ENCODE data around the gene MAP1LC3B2. TPM values are rescaled to one million over a fixed set of nuclear protein-coding genes. Genes with fewer than 3 reads are reported as not detected.
A peak's percentile ranks its signal among the peaks of the same experiment; 100 is the strongest.

The MAP1LC3B2 gene
- total RNA-seq, 1 donor from 2014 or later = 5.8 TPM

DNA sequence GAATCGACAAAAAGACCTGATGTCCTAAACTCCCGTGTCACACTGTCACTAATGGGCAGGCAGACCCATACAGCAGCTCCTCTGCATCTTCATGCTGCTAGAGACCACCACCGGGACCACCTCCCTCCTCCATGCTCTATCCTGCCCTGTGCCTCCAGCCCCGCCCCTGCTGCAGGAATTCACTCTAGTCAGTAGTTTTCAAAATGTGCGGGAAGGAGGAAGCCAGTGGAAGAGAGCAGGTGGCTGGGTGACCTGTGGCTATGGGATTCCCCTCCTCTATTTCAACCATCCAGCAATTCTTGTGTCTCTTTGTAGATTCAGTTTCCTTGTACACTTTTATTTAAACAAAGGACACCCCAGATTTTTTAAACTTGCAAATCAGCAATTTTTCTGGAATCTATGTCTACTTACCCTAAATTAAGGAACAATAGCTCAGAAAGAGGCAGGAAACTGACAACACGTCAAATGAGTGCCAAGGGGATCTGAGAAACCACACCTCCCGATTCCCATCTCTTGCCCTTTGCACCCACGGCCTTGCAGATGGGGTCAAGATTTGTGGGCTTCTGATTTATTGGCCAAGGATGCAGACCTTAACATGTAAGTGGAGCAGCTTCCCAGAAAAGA, 20.4 kb upstream of the MAP1LC3B2 start:
- H3K27ac ChIP-seq (ENCODE audit: low read depth, low read length) = no peak overlapping the region
- peaks cover 24% of the 10 kb centered on the region for H3K4me1 Mint-ChIP-seq (ENCODE audit: low read depth, unreplicated experiment)
- H3K27ac Mint-ChIP-seq (ENCODE audit: unreplicated experiment) = peak overlapping the region; percentile 77

DNA sequence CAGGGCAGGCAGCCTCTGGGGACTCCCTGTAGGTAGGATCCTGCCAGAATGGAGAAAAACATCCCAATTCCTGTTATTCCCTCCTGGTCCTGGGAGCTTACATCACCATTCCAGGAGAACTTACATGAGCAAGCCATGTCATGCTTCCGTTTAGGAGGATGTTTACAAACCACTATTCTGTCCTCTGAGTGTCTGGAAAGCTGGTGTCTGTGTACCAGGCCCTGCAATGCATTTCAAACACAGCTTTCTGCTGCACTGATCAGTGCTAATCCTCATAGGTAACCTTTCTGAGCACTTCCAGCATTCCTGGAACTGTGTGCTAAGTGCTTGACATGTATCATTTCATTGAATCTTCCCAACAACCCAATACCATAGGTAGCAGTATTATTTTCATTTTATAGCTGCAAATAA, 19.8 kb upstream of the MAP1LC3B2 start:
- Histone ChIP-seq H3K9ac (ENCODE audit: low read length) (no peak overlapping the region), H3K4me2 (ENCODE audit: low read length) (peak overlapping the region; percentile 73), H2AFZ (ENCODE audit: low read depth, low read length) (no peak overlapping the region), H3K27ac (ENCODE audit: low read depth, low read length) (no peak overlapping the region), H3K27me3 (ENCODE audit: insufficient read depth, low read length) (no peaks in the 10 kb centered on the region), H4K20me1 (ENCODE audit: insufficient read depth, low read length) (no peaks in the 10 kb centered on the region), H3K4me1 (ENCODE audit: insufficient read depth, low read length) (peaks cover 27% of the 10 kb centered on the region), H3K36me3 (ENCODE audit: insufficient read depth, low read length) (no peaks in the 10 kb centered on the region), H3K4me3 (ENCODE audit: insufficient read depth, low read depth, low read length) (no peak overlapping the region), H3K79me2 (ENCODE audit: insufficient read depth, low read length) (no peaks in the 10 kb centered on the region), H3K9me3 (ENCODE audit: insufficient read depth, low read depth, low read length) (no peaks in the 10 kb centered on the region)
- TF ChIP-seq EZH2 (IDR thresholded peaks at IDR 0.05; ENCODE audit: insufficient read depth, low read length) = no peak
- peaks cover 21% of the 10 kb centered on the region for H3K4me1 Mint-ChIP-seq (ENCODE audit: low read depth, unreplicated experiment)
- no peak for FAIRE-seq
- H3K27ac Mint-ChIP-seq (ENCODE audit: unreplicated experiment) = peak overlapping the region; percentile 77
- peak; percentile 20 for DNase-seq (ENCODE audit: low read depth)
- no peak overlapping the region for H3K4me3 Mint-ChIP-seq (ENCODE audit: unreplicated experiment)
- H3K27me3 Mint-ChIP-seq (ENCODE audit: low read depth, unreplicated experiment) = peaks cover under 1% of the 10 kb centered on the region
- H3K36me3 Mint-ChIP-seq (ENCODE audit: low read depth, unreplicated experiment) = no peaks in the 10 kb centered on the region
- H3K9me3 Mint-ChIP-seq (ENCODE audit: unreplicated experiment) = no peaks in the 10 kb centered on the region

More for the DNA sequence above, 20.4 kb upstream of the MAP1LC3B2 start:
- Mint-ChIP-seq H3K9me3 (ENCODE audit: unreplicated experiment) (no peaks in the 10 kb centered on the region), H3K27me3 (ENCODE audit: low read depth, unreplicated experiment) (no peaks in the 10 kb centered on the region), H3K4me3 (ENCODE audit: unreplicated experiment) (no peak overlapping the region), H3K36me3 (ENCODE audit: low read depth, unreplicated experiment) (no peaks in the 10 kb centered on the region)
- Histone ChIP-seq H3K9me3 (ENCODE audit: insufficient read depth, low read depth, low read length) (no peaks in the 10 kb centered on the region), H3K79me2 (ENCODE audit: insufficient read depth, low read length) (no peaks in the 10 kb centered on the region), H4K20me1 (ENCODE audit: insufficient read depth, low read length) (no peaks in the 10 kb centered on the region), H2AFZ (ENCODE audit: low read depth, low read length) (no peak overlapping the region), H3K36me3 (ENCODE audit: insufficient read depth, low read length) (no peaks in the 10 kb centered on the region), H3K4me3 (ENCODE audit: insufficient read depth, low read depth, low read length) (no peak overlapping the region), H3K9ac (ENCODE audit: low read length) (no peak overlapping the region), H3K4me2 (ENCODE audit: low read length) (no peak overlapping the region), H3K27me3 (ENCODE audit: insufficient read depth, low read length) (no peaks in the 10 kb centered on the region), H3K4me1 (ENCODE audit: insufficient read depth, low read length) (peaks cover 29% of the 10 kb centered on the region)
- DNase-seq (ENCODE audit: low read depth) = no peak
- TF ChIP-seq, protein P1, sequence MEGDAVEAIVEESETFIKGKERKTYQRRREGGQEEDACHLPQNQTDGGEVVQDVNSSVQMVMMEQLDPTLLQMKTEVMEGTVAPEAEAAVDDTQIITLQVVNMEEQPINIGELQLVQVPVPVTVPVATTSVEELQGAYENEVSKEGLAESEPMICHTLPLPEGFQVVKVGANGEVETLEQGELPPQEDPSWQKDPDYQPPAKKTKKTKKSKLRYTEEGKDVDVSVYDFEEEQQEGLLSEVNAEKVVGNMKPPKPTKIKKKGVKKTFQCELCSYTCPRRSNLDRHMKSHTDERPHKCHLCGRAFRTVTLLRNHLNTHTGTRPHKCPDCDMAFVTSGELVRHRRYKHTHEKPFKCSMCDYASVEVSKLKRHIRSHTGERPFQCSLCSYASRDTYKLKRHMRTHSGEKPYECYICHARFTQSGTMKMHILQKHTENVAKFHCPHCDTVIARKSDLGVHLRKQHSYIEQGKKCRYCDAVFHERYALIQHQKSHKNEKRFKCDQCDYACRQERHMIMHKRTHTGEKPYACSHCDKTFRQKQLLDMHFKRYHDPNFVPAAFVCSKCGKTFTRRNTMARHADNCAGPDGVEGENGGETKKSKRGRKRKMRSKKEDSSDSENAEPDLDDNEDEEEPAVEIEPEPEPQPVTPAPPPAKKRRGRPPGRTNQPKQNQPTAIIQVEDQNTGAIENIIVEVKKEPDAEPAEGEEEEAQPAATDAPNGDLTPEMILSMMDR (IDR thresholded peaks at IDR 0.05; ENCODE audit: insufficient read depth, low read depth, low read length) = no peak
- TF ChIP-seq EZH2 (IDR thresholded peaks at IDR 0.05; ENCODE audit: insufficient read depth, low read length) = no peak
- no peak for FAIRE-seq

DNA sequence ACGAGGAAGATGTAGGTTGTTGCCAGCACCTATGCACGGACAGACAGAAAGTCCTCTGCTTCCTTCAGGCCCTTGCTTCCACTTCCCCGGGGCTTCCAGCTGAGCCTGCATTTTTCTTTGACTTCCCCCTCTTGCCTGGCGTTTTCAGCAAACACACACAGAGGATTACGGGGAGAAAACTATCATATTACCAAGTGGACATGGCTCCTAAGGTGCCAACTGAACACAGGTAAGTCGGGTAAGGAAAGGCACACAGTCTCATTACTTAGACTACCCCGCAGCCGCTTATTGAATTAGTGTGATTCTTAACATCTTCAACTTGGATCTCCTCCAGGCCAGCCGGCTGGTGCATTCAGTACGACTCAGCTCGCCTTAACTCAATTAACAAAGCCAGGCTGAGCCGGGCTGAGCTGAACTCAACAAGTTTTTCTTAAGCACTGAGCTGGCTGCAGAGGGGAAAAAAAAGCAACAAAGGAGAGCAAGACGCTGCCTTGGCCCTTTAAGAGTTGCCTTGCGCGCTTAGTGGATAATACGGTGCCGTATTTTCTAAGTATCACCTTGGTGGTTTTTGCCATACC, 19.2 kb upstream of the MAP1LC3B2 start:
- Histone ChIP-seq H3K9ac (ENCODE audit: low read length) (no peak overlapping the region), H2AFZ (ENCODE audit: low read depth, low read length) (peak overlapping the region; percentile 64), H3K9me3 (ENCODE audit: insufficient read depth, low read depth, low read length) (no peaks in the 10 kb centered on the region), H3K79me2 (ENCODE audit: insufficient read depth, low read length) (no peaks in the 10 kb centered on the region), H3K4me3 (ENCODE audit: insufficient read depth, low read depth, low read length) (no peak overlapping the region), H3K4me2 (ENCODE audit: low read length) (peak overlapping the region; percentile 73), H3K4me1 (ENCODE audit: insufficient read depth, low read length) (peaks cover 21% of the 10 kb centered on the region), H4K20me1 (ENCODE audit: insufficient read depth, low read length) (no peaks in the 10 kb centered on the region), H3K27me3 (ENCODE audit: insufficient read depth, low read length) (no peaks in the 10 kb centered on the region), H3K27ac (ENCODE audit: low read depth, low read length) (no peak overlapping the region), H3K36me3 (ENCODE audit: insufficient read depth, low read length) (no peaks in the 10 kb centered on the region)
- peak; percentile 48 for DNase-seq (ENCODE audit: low read depth)
- no peaks in the 10 kb centered on the region for H3K9me3 Mint-ChIP-seq (ENCODE audit: unreplicated experiment)
- H3K4me3 Mint-ChIP-seq (ENCODE audit: unreplicated experiment) = peak overlapping the region; percentile 28
- H3K27me3 Mint-ChIP-seq (ENCODE audit: low read depth, unreplicated experiment) = peaks cover 5% of the 10 kb centered on the region
- no peak for FAIRE-seq
- peak overlapping the region; percentile 51 for H3K27ac Mint-ChIP-seq (ENCODE audit: unreplicated experiment)
- peaks cover 19% of the 10 kb centered on the region for H3K4me1 Mint-ChIP-seq (ENCODE audit: low read depth, unreplicated experiment)
- H3K36me3 Mint-ChIP-seq (ENCODE audit: low read depth, unreplicated experiment) = no peaks in the 10 kb centered on the region
- TF ChIP-seq EZH2 (IDR thresholded peaks at IDR 0.05; ENCODE audit: insufficient read depth, low read length) = no peak
- TF ChIP-seq, protein P1 (IDR thresholded peaks at IDR 0.05; ENCODE audit: insufficient read depth, low read depth, low read length) = no peak
